ENCODE data around the gene CKAP5.

CKAP5 gene

DNA sequence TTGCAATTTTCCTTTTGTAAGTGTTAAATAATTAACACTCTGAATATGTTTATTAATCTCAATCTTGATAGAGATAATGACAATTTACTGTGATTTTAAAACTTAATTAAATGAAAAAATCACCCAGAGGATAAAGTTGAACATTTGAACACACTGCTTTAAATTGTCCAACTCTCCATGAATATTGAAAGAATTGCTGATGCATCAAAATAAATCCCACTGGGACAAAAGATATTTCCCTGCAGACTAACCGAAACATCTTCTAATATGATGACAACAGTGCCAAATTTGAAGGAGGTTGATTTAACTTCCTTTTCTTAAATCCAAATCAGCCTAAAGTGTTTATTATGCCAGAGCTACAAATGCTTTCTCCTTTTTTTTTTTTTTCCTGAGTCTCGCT is 79.4 kb downstream of the CKAP5 start:
- no peak for DNase-seq (ENCODE audit: low spot score)

DNA sequence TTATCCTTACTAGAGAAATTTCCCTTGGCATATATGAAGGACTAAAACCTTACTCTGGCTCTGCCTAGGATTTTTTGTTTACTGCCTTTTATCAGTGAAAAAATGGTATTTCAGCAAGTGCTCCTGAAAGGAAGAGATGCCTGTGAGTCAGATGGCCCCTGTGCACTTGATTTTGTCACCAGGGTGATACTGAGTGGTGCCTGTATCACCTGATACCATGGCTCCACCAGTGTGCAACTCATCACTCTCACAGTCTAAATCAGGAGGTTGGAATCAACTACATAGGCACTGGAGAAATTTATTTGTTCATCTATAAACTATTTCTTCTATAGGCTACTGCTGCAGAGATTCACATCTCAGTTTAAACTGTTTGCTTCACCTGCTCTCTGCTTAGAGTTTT is 83.8 kb downstream of the CKAP5 start:
- peak; percentile 22 for DNase-seq (ENCODE audit: low spot score)

DNA sequence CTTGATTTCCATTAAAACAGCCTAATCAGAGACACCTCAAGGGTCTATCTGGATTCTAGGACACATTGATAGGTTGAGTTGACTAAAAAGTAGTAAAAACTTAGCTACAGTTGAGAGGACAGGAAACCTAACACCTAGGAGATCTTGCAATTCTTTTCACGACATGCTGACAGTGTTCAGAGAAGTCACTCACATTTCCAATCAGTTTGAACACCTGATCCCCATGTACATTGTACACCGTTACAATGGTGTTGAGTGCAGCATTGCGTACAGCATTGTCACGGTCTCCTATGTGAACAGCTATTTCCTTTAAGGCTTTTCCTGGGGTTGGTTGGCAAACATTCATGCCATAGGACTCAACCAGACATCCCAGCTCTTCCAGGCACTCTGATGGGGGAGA is 84.3 kb downstream of the CKAP5 start:
- no peak for DNase-seq (ENCODE audit: low spot score)

DNA sequence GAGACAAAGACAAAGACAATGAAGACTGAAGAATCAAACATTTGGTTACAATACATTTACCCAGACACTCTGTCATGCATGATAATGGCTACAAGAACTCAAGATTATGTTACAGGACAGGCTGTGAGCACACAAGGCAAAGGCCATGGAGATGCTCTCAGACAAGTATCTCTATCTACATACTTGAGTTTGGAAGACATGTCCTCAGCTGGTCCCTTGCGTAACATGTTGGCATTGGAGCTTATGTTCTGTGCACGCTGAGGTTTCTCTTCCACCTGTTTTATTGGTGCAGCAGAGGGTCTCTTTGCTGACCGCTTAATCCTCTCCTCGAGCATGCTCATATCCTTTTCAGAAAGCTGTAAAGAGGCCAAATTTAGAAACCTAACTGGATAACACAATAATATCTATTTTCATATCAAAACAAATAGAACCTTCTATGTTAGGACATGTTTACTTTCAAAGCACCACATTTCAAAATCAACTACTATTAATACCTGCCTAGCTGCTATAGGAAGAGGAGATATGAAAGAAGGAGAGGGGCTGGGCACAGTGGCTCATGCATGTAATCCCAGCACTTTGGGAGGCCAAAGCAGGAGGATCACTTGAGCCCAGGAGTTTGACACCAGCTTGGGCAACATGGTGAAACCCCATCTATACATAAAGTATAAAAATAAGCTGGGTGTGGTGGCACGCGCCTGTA is 85.5 kb downstream of the CKAP5 start:
- DNase-seq (ENCODE audit: low spot score): no peak

DNA sequence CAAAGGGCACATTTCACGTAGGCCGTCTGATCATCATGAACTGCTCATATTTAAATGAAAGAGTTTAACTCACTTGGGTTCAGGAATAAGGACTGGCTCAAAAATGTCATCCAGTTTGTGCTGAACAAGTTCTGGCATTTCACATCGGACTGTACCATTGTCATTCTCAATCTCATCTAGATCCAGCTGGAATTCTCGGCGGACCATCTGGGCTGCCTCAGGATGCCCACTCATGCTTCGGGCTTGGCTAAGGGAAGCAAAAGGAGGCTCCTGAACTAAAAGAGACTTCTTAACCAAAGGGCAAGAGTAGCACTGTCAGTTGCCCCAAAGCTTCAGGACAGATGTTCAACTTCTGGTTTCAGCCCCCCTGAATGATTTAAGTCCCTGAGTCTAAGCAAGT is 86.9 kb downstream of the CKAP5 start:
- peak; percentile 54 for DNase-seq (ENCODE audit: low spot score)

DNA sequence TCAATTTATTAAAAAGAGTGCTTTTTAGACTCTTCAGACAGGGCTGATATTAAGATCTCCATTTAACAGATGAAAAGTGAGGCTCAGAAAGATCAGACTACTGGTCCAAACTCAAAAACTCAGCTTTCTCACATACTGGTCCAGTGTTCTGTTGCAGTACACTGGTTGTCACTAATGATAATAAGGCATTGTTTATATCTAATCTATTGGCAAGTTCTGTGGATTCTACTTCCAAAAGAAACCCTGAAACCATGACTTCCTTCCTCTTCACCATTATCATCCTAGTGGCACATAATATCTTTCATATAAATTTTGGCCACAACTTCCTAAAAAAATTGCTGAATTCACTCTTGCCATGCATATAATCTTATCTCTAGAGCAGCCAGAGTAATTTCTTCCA is 90.1 kb downstream of the CKAP5 start:
- DNase-seq (ENCODE audit: low spot score): no peak

DNA sequence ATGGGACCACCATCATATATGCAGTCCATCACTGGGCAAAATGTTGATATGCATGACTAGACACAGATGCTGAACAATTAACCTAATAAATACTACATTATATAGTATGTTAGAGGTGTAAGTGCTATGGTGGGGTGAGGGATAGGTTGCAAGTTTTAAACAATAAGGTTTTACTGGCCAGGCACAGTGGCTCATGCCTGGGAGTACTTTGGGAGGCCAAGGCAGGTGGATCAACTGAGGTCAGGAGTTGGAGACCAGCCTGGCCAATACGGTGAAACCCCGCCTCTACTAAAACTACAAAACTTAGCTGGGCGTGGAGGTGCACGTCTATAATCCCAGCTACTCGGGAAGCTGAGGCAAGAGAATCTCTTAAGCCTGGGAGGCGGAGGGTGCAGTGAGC is 98.9 kb downstream of the CKAP5 start:
- no peak for DNase-seq (ENCODE audit: low spot score)

DNA sequence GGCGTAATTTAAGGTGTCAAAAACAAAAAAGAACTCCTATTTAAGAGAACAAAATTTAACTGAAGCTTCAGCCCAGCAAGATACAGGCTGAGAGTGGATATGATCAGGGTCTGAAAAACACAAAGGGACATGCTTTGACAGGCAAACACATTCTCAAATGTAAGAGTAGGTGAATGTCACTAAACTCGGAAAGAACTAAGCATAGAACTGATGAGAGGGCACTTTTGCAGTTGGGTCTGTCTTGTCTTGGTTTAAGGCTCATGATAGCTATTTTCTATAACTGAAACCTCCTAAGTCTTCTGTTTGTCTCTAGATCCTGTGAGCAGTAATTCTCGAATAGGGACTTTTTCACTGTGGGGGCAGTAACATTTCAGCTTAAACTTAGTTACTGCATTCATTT is 100.1 kb downstream of the CKAP5 start:
- DNase-seq (ENCODE audit: low spot score): no peak

DNA sequence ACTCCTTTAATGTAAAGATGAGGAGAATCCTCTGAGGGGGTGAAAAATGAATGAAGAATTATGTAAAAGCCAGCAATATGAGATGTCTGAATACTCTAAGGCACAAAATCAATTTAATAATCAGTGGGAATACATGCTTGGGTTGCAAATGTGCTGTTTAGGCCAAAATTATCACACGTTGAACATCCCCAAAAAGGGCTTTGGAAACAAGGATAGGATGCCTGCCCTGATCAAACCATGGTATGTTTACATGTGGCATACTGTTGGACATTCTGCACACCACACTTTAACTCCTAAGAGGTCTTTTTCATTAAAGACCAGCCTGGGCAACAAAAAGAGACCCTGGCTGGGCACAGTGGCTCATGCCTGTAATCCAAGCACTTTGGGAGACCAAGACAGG is 100.8 kb downstream of the CKAP5 start:
- DNase-seq (ENCODE audit: low spot score): no peak

DNA sequence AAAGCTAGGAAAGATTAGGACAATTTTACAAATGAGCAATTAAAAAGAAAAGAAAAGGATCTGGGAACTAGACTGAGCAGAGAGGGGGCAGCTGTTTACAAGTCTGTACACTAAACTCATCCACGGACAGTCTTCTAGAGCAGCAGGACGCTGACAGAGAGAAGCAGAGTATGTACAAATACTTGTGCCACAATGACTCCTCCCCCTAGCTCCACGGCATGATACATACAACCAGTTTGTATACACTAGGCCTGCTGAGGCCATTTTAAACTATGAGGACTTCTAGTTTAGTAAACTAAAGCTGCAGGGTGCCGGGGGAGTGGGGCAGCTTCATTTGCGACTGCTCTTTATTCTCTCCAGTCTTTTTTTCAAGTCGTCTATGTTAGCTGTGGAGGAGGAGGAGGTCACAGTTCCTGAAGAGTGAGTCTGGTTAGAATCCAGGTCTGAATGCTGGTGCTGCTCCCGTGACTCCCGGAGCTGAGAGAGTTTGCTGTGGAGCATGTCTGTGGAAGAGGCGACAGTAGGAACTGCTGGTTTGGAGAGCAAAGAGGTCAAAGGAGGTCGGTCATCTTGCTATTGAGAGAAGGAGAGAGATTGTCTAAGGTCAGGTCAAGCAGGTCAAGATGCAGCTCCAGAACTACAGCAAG is 102.3 kb downstream of the CKAP5 start:
- DNase-seq (ENCODE audit: low spot score): no peak

DNA sequence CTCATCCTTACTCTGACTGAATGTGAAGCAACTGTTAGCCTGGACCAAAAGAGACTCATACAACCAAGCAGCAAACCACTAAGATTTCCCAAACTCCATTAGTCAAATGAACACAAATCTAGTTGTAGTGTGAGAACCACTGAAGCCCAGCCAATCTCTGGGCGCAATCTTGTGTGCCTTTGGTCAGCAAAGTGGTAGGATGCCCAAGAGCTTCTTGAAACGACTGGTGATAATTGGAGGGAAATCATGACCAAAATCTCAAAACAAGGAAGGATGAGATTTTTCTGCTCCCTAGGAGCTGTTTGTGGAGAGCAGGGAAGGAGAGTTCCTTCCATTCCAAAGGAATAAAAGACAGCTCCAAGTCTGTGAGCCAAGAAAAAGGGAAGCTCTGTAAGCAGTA is 103.0 kb downstream of the CKAP5 start:
- DNase-seq (ENCODE audit: low spot score): no peak

DNA sequence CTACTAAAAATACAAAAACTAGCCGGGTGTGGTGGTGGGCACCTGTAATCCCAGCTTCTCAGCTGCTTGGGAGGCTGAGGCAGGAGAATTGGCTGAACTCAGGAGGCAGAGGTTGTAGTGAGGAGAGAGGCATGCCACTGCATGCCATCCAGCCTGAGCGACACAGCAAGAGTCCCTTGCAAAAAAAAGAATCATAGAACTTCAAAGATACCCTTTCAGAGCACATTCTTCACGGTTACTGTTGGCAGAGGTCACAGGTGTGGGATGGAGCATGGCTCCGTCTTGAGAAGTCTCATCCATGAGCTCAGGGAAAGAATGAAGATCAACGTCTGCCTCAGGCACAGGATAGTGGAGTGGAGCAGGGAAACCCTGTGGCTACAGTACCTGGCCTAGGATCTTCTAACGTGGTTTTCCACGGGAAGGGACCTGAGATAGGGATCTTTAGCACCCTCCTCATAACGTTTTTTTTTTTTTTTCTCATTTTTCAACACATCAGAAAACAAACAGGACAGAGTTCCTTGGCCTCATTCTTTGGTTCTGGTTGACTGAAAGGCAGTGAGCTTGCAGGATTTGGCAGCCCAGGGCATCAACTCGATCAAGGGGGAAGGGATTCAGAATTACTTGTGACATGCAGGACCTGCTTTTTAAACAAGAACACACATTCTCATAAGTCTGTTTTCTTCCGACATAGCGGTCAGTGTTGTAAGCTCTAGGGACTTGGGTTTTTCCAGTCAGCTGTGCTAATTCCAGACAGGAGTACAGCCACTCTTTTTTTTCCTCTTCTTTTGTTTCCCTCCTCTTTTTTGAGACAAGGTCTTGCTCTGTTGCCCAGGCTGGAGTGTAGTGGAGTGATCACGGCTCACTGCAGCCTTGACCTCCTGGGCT is 104.2 kb downstream of the CKAP5 start:
- DNase-seq (ENCODE audit: low spot score): no peak

DNA sequence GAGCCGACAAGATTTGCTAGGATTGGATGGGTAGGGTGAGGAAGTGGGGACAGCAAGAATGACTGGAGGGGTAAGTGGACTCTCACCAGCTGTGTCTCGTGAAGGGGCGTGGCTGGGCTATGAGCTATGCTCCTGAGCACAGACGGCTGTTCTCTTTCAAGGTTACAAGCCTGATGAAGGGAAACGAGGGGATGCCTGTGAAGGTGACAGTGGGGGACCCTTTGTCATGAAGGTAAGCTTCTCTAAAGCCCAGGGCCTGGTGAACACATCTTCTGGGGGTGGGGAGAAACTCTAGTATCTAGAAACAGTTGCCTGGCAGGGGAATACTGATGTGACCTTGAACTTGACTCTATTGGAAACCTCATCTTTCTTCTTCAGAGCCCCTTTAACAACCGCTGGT is 107.2 kb downstream of the CKAP5 start:
- DNase-seq (ENCODE audit: low spot score): no peak

DNA sequence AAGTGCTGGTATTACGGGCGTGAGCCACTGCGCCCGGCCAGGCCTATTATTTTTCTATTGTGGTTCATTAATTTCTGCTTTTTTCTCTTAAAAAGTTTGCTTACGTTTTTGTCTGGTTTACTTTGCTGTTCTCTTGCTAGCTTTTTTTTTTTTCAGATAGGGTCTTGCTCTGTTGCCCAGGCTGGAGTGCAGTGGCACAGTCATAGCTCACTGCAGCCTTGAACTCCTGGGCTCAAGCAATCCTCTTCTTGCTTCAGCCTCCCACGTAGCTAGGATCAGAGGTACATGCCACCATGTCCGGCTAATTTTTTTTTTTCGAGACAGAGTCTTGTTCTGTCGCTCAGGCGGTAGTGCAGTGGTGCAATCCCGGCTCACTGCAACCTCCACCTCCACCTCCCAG is 108.4 kb downstream of the CKAP5 start:
- DNase-seq (ENCODE audit: low spot score): no peak

DNA sequence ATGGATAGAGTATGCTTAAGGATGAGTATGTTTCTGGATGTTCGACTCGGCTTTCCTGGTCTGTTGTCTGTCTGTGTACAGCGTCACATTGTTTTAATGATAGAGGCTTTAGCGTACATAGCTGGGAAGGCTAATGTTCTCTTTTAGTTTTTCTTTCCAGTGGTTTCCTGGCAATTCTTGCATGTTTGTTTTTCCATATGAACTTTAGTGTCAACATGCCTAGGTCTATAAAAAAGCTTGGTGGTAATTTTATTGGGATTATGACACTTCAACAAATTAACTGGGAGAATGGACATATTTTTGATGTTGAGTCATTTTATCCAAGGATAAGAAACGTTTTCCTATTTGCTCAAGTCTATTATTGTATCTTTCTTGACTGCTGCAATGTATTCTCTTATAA is 109.5 kb downstream of the CKAP5 start:
- no peak for DNase-seq (ENCODE audit: low spot score)

DNA sequence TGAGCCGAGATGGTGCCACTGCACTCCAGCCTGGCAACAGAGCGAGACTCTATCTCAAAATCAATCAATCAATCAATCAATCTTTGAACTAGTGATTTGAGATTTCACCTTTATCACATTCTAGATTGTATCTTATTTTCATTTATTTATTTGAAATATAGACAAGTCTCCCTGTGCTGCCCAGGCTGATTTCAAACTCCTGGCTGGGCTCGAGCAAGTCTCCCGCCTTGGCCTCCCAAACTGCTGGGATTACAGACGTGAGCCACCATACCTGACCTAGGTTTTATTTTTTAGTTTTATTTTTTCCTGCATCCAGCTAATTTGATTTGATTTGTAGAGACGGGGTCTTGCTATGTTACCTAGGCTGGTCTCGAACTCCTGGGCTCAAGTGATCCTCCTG is 109.9 kb downstream of the CKAP5 start:
- no peak for DNase-seq (ENCODE audit: low spot score)

DNA sequence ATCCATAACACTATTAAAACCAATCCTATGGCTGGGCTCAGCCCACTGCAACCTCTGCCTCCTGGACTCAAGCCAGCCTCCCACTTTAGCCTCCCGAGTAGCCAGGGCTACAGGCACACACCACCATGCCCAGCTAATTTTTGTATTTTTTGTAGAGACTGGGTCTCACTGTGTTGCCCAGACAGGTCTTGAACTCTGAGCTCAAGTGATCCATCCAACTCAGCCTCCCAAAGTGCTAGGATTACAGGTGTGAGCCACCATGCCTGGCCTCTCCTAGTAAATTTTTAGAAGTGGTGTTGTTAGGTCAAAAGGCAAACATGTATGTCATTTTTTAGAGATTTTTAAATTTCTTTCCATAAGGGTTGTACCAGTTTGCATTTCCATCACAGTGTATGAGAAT is 112.8 kb downstream of the CKAP5 start:
- no peak for DNase-seq (ENCODE audit: low spot score)

DNA sequence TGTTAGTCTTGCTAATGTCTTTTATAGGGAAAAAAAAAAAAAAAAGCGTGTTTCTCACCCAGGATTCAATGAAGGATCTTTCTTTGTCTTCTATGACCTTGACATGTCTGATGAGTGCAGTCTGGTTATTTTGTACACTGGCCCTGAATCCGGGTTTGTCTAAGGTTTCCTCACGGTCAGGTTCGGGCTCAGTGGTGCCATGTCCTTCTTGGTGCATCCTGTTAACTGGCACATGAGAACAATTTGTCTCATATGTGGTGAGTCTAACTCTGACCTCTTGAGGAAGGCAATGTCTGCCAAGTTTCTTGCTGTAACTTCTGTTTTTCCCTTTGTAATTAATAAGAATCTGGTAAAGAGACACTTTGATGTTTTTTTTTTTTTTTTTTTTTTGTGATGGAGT is 114.5 kb downstream of the CKAP5 start:
- DNase-seq (ENCODE audit: low spot score): no peak

DNA sequence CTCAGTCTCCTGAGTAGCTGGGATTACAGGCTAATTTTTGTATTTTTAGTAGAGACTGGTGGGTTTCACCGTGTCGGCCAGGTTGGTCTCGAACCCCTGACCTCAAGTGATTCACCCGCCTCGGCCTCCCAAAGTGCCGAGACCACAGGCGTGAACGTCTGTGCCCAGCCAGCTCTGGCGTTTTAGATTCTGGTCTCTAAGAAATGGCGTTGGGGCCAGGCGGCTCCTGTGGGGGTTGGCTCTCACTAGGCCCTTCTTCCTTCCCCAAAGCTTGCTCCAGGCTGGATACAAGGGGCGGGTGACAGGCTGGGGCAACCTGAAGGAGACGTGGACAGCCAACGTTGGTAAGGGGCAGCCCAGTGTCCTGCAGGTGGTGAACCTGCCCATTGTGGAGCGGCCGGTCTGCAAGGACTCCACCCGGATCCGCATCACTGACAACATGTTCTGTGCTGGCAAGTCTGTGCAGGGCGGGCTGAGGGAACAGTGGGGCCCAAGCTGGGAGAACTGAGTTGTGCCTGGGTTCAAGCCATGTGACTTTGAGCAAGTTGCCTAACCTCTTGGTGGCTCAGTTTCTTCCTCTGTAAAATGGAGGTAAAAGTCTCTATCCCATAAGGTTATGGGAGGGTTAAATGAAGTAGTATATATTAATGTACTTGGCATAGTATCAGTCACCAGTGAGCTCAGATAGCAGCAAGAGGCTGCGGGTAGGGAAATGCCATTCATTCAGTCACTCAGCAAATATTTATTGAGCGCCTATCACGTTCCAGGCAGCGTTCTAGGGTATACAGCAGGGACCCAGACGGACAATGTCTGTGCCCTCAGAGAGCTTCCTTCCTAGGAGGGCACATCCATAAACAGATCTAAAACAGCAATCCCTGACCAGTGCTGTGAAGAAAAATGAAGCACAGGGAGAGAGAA is 116.7 kb downstream of the CKAP5 start:
- no peak for DNase-seq (ENCODE audit: low spot score)

DNA sequence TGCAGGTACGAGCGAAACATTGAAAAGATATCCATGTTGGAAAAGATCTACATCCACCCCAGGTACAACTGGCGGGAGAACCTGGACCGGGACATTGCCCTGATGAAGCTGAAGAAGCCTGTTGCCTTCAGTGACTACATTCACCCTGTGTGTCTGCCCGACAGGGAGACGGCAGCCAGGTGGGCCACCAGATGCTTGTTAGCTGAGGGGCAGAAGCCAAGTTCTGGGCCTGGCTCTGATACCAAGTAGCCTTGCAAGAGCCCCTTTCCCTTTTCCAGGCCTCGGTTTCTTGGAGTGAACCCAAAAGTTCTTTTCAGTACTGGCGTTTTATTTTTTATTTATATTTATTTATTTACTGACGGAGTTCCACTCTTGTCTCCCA is 117.4 kb downstream of the CKAP5 start:
- no peak for DNase-seq (ENCODE audit: low spot score)

DNA sequence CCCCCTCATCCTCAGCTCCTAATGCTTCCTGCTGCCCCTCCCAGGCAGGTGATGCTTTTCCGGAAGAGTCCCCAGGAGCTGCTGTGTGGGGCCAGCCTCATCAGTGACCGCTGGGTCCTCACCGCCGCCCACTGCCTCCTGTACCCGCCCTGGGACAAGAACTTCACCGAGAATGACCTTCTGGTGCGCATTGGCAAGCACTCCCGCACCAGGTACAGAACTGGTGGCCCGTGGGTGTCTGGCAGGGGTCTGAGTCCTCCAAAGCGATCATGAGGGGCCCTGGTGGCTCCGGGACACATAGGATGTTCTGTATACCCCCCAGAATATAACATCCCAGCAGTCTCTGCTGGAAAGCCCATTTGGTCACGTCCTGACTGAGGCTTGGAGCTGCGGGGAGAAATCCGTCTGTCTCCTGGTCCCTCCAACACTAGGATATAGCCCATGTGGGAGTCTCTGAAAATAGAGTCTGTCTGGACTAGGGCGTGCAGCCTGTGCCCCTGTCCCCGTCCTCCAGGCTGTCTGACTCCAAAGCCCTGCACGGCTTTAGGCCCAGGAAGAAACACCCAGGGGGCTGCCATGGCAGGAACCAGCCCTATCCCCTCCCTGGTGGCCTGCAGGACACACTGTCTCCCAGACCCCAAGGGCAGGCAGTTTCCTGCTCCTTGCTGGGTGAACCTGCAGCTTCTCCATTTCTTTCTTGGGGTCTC is 118.0 kb downstream of the CKAP5 start:
- no peak for DNase-seq (ENCODE audit: low spot score)
